GM18519 (cell line): ENCODE measurements around the gene FBN3.
"Not testable (repeated sequence)": the region's sequence is repeated elsewhere in the genome, so short reads cannot be mapped to it uniquely, and the experiment has no call there.

Experiments
- ATAC-seq: cut with Tn5 transposase; IDR thresholded peaks from one replicate; pipeline ENCODE4 v1.9.1; 2021; ENCODE audit warnings: mild to moderate bottlenecking, moderate library complexity; ENCODE audit not compliant: unreplicated experiment, low FRiP score

The FBN3 gene

DNA sequence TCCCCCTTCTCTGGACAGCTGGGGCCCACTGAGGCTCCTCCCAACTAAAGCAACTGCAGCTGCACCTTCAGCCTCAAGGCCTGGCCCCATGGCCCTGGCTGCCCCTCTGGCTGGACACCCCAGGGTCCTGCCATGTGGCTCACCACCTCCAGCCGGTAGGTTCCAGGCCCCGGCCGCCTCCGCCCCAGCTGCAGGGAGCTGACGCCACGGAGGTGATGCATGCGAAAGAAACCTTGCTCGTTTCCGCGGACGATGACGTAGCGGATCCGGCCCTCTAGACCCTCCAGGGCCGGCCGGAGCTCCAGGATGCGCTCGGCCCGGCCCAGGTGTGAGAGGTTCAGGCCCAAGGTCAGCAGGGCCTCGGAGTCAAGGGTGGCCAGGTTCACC lies 83.5 kb downstream of the FBN3 start:
- no peak for ATAC-seq

DNA sequence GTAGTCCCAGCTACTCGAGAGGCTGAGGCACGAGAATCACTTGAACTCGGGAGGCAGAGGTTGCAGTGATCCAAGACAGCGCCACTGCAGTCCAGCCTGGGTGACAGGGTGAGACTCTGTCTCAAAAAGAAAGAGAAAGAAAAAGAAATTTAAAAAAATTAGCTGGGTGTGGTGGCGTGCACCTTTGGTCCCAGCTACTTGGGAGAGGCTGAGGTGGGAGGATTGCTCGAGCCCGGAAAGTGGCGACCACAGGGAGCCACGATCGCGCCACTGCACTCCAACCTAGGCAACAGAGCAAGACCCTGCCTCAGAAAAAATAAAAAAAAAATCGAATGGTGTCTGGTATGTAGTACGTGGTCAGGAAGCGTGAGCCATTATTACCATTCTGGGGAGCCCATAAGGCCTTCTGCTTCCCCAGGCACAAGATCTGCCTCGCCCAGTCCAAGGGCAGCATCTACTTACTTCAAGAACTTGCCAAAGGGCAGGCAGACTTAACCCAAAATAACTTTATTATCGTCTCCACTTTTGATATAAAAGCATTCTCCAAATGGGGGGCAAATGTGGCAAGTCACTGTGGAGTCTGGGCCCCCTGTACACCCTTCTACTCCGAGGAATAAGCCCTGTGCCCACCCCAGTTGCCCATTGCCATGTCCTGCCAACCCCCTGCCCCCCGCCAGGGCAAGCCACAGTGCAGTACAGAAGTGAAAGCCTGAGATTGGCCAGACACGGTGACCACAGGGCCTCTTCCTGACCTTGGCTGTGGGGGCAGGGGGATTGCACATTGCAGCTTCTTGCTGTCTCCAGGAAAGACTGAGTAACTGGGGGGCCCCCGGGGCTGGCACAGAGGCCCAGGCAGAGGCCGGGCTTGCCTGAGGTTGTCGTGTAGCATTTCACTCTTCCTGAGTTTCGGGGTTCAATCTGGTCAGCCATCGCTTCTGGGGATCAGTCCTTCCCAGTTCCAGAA lies 84.2 kb downstream of the FBN3 start:
- ATAC-seq = no peak

DNA sequence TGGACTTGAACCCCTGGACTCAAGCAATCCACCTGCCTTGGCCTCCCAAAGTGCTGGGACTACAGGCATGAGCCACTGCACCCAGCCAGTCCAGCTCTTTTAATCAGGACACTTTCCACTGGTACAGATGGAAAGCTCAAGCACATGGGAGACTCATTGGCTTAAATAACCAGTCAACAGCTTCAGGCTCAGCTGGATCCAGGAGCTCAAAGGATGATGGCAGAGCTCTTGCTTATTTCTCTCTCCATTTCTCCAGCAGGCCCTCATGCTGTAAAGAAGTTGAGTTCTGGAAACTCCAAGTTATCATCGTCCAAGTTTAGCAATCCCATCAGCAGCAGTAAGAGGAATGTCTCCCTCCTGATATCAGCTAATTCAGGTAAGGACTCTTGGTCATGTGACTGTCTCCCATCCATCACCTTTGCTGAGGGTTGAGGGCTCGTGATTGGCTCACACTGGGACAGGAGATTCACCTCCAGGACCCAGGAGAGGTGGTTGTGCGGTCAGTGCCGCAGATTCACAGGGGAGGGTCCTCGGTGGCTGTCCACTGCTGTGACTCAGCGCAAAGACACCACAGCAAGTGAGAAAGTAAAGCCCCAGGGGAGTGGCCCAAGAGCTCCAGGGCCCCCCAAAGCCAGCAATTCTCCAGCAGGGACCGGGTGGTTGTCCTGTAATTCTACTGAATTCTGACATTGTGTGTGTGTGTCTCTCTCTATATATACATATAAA lies 91.7 kb downstream of the FBN3 start:
- no peak for ATAC-seq

DNA sequence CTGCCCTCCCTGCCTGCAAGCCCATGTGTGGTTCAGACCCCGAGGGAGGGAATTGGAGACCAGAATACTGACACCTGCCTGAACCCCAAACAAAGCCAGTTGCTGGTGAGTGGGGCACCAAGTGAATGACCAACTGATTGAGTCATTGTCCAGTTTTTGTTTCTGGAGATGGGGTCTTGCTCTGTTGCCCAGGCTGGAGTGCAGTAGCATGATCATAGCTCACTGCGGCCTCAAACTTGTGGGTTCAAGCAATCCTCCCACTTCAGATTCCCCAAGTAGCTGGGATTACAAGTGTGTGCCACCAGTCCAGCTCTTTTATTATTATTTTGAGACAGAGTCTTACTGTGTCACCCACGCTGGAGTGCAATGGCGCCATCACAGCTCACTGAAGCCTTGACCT lies 92.9 kb downstream of the FBN3 start:
- no peak for ATAC-seq

DNA sequence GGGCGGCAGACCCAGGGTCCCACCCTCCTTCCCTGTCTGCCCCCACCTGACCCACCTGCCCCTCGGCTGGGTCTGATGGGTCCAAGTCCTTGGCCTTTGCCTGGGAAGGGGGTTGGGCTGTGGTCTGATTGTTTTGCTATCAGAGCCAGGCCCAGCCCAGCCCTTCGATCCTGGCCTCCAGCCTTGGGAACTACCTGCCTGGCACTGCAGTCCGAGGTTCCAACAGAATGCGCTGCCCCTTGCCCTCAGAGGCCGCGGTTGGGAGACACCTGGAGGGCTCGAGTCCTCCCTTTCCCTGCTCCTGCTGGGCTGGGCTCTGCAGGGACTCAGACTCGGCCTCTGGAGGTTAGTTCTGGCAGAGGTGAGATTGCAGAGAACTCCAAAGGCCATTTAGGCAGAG lies 95.2 kb downstream of the FBN3 start:
- ATAC-seq = no peak

DNA sequence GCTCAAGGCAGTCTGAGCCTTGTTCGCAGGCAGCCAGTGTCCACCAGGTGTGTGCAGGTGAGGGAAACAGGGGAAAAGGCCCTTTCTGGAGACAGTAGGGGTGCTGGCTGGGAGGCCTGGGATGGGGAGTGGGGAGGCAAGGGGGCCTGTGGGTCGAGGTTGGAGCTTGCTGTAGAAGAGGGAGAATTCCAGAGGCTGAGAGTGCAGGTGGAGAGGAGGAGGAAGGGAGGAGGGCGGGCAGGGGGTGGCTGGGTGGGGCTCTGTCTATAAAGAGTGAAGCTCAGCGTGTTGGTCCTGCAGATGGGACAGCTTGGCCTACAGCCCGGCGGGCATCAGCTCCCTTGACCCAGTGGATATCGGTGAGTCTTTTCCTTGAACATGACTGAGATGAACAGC lies 96.9 kb downstream of the FBN3 start, which contains the start of gene CCL25:
Gene CCL25, plus strand, starts transcription at position 297 of the 396 bp plus-strand sequence. CDS start 290 bp downstream, outside the sequence.
- no peak for ATAC-seq

DNA sequence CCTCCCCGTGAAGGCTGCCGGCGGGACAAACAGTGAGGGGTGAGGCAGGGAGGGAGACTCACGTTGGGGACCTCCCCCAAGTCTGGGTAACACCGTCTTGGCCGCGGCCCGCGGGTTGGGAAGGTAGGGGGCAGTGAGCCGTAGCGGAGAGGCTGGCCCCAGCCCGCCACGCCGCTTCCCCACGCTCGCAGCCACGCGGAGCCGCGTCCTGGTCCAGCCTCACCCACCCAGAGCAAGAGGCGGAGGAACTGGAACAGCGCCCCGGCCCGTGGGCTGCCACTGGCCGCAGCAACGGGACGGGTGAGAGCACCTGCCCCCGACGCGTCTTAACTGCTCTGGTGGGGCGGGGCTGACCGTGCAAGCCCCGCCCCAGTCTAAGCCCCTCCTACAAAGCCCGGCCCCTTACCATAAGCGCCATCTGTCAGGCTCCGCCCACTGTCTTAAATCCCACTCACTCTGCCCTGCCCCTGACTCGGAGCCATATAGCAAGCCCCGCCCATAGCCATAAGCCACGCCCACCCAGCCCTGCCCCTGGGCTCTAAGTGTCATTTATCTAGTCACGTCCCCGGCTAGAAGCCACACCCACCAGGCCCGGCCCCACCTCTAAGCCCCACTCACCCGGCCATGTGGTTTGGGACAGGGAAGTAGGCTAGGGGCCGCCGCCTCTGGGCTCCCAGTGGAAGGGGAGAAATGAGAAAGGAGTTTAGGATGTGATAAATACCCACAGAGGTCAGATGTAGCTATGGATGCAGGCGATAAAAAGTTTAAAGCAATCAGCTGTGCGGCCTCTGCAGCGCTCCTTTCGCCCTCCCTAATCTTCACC lies 98.9 kb downstream of the FBN3 start:
- ATAC-seq = no peak

DNA sequence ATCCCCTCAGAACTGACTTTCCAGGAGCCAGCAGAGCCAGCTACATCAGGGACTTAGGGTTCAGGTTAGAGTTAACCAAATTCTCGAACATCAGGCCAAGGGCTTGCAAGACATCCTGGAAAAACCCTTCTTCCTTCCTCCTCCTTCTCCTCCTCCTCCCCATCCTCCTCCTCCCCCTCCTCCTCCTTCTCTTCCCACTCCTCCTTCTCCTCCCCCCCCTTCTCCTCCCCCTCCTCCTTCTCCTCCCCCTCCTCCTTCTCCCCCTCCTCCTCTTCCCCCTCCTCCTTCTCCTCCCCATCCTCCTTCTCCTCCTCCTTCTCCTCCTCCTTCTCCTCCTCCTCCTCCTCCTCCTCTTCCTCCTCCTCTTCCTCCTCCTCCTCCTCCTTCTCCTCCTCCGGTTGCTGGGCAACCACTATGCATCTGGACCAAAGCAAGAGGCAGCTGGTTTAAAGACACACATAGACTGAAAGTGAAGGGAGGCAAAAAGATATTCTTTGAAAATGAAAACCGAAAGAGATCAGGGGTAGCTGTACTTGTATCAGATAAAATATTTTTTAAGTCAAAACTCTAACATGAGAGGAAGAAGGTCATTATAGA lies 102.7 kb downstream of the FBN3 start:
- no peak for ATAC-seq

DNA sequence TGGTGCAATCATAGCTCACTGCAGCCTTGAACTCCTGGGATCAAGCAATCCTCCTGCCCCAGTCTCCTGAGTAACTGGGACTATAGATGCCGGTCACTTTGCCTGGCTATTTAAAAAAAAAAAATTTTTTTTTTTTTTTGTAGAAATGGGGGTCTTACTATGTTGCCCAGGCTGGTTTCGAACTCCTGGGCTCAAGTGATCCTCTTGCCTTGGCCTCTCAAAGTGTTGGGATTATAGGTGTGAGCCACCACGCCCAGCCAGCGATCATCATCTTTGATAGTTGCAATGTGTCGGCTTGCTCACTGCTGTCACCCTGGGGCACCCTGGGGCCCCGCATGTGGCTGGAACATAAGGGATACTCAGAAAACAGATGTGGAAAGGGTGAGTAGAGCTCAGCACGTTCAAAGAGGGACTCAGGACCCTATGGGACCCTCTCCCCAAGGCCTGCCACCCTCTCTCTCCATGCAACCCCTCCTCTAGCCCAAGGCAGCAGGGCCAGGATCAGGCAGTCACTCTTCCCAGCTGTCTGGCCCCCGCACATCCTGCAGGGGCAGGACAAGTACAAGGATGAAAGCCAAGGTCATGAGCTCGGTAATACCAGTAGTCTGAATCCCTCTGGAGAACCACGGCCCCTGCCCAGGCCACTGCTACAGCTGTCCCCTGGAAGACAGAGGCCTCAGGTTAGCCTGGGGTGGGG lies 103.4 kb downstream of the FBN3 start:
- ATAC-seq = no peak

DNA sequence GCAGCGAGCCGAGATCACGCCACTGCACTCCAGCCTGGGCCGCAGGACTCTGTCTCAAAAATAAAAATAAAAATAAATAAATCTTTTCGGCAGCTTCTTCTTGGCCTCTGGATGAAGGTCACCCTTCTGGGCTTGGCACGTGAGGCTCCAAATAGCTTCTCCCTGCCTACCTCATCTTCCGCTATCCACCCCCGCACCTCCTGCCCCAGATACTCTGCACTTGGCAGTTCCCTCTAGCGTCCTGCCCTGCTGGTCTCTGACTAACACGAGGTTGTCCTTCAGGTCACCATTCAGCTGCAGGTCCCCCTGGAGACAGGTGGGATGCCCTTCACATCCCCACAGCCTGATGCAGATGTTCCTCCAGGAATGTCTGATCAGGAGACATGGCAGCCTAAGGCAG lies 105.4 kb downstream of the FBN3 start:
- ATAC-seq = no peak

DNA sequence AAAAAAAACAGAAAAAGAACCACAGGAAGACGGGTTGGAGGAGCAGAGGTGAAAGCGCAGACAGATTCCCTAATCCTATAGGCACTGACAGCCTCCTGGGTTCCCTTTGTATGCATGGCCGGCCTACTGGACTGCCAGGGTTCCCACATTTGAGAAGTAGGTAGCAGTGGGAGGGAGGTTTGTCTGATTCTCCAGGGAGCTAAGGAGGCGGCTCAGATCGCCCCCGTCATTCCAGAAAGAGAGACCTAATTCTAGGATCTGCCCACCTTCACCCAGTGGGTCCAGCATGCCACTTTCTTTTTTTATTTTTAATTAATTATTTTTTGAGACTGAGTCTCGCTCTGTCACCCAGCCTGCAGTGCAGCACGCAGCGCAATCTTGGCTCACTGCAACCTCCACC lies 106.5 kb downstream of the FBN3 start:
- ATAC-seq = no peak

DNA sequence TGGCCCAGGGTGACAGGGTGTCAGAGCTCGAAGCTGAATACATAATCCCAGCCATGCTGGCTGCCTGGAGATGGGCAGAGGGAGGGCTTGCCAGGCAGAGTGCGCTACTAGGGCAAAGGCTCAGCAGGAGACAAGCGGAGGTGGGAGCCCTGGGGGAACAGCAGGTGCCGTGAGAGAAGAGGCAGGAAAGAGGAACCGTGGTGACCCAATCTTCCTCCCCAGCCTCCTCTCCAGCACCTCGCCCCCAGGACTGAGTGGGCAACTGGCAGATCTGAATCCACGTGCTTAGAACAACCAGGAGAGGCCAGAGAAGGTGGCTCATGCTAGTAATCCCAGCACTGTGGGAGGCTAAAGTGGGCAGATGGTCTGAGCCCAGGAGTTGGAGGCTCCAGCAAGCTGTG lies 107.9 kb downstream of the FBN3 start:
- ATAC-seq = no peak

DNA sequence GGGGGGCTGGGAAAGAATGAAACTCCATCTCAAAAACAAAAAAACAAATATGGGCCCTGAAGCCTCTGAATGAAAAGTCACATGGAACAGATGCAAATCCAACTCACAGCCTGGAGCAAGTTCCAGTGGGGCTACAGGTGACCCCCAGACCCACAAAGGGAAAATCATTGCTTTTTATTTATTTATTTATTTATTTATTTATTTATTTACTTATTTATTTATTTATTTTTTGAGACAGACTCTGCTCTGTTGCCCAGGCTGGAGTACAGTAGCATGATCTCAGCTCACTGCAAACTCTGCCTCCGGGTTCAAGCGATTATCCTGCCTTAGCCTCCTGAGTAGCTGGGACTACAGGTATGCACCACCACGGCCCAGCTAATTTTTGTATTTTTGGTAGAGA lies 110.2 kb downstream of the FBN3 start:
- no peak for ATAC-seq

DNA sequence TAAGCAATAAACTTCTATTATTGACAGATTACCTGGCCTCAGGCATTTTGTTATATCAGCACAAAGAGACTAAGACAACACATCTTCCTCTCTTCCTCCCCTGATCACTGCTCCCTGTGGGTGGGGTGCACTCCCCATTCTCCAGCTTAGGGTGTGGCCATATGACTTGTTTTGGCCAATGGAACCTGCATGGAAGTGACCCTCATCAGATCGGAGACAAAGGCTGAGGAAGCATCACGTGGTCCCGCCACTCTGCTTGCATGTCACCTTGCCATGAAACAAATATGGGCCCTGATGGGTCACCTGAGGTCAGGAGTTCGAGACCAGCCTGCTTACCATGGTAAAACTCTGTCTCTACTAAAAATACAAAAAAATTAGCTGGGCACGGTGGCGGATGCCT lies 110.6 kb downstream of the FBN3 start:
- ATAC-seq = no peak

DNA sequence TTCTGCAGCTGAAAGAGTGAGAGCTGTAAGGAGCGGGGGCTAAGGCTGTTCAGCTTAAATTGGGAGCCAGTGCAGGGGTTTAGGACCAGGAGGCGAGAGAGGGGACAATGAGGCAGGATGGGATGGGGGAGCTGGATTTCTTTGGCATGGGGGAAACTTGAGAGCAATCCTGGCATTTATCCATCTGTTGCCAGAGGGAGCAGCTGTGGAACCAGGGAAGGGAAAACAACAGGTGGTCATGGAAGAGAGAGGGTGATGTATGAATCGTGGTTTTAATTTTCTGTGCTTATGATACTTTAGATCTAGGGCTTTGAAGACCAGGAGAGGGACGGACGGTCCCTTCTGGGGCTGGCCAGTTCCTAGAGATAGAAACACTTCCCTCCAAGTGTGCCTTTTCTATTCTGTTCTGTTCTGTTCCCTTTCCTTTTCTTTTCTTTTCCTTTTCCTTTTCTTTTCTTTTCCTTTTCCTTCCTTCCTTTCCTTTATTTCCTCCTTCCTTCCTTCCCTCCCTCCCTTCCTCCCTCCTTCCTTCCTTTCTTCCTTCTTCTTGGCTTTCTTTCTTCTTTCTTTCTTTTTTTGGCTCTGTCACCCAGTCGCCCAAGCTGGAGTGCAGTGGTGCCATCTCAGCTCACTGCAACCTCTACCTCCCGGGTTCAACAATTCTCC lies 112.8 kb downstream of the FBN3 start:
- no peak for ATAC-seq

DNA sequence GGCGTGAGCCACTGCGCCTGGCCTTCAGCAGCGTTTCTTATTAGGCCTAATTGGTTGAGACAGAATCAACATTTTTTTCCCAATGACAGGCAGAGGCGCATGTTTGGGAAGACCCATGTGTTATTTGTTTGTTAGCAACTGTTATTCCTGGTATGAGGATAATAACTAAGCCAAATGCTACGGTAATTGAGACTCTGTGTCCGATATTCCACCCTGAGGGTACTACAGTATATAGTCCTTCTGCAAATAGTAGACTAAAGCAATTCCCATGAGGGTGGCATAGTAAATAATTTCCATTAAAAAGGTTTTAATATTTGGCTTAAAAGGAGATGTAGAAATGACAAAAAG lies 115.2 kb downstream of the FBN3 start:
- no peak for ATAC-seq

DNA sequence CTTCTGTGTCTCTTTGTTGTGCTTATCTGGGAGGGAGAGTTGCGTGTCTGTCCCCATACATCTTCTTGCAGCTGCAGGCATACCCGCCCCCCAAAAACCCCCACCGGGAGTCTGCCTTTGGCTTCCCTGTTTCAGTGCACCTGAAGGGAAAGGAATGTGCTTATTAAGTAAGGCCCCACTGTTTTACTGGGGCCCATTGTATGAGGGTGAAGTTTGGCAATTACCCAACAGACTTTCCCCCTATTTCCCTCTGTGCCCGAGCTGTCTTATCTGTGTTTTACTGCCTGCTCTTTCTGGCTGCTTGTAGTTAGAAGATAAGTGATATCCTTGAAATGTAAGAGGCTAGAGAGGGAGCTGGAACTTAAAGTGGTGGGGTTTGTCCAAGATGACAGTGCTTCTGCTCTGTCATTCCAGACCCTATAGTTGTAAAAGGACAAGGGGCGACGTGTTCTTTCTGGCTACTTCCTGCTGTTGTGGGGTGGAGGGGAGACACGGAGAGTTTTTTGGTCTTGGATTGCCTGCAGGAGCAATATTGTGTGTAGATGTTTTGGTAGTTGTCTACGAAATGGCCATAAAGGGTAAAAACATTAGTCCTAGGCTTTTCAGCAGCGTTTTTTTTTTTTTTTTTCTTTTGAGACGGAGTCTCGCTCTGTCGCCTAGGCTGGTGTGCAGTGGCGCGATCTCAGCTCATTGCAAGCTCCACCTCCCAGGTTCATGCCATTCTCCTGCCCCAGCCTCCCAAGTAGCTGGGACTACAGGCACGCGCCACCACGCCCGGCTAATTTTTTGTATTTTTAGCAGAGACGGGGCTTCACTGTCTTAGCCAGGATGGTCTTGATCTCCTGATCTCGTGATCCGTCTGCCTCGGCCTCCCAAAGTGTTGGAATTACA lies 115.9 kb downstream of the FBN3 start:
- not testable (repeated sequence) for ATAC-seq

DNA sequence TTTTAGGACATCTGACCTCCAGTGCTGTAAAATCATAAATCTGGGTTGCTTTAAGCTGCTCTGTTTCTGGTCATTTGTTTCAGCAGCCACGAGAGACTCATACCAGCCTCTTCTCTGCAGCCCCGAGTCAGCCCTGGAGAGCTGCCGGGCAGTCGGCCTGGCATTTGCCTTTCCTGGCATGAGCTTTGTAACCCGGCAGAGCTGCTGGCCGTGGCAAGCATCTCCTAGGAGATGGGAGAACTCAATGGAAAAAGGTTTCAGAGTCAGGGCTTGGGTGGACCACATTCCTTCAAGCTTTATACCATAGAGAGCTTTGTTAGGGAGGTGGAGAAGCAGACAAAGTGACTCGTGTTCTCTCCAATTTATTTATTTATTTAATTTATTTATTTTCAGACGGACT lies 118.4 kb downstream of the FBN3 start:
- no peak for ATAC-seq
